ENCODE measurements around the gene MMGT1.

The MMGT1 gene

DNA sequence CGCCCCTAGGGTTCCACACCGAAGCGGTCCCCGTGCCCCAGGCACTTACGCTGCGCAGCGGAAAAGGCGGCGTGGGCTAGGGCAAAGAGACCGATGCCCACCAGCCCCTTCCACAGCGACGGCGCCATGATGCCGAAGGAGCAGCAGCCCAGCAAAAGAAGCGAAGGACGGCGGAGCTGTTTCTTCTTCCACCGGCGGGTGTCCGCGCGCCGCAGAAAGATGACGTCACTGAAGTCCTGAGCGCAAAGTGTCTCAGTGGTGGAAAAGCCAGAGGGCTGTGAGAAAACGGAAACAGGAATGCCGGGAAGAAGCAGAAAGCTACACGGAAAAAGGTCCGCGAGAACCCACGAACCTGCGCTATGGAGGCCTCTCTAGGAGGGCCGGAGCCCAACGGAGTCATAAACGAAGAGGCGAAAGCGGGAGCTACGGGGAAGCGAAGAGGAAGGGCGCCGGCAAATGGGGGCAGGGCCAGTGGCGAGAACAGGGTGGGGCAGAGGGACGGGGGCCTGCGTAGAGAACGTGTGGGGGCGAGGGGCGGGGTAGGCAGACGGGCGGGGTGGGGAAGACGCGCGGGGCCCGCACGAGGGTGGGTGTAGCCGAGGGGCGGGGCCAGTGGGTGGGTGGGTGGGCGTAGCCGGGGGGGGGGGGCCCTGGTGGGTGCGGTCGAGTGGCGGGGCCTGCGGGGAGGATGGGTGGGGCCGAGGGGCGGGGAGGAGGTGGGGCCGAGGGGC is at the start of gene MMGT1:
Gene MMGT1 (minus strand): TSS at position 441 of the 731 bp plus-strand sequence. CDS start 313 bp downstream, at position 128.
- no peak for FAIRE-seq

DNA sequence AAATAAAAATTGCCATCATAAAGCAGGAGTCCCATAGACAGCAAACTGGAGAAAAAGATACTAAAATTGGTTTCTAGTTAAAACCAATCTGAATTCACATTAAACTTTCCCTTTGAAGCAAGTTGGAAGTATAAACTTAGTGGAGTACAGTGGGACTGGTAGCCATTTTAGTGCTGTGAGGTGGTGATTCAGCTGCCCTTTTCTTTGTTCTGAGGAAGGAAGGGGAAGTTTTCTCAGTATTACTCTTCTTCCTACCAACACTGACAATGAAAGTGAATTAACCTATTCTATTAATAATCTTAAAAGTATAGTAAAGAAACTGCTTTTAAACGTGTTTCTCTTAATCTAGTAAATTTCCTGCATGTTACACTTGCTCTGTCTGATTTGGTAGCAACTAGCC is 48.1 kb upstream of the MMGT1 start:
- no peak for FAIRE-seq

DNA sequence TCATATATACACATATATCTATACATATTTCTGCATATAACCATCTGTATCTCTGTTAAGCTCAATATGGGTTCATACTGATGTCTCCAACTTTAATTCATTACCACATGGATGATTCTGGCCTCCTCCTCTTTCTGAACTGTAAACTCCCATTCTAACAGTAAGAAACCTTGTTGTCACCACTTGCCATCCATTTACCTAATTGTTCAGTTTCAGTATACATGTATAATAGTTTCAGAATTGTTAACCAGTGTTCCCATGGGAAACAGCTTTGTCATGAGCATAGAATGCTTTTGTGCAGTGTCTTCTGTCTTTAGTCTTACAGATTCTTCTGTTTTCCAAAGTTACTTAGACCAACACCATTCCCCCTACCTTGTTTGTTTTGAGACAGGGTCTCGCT is 47.4 kb upstream of the MMGT1 start:
- no peak for FAIRE-seq

DNA sequence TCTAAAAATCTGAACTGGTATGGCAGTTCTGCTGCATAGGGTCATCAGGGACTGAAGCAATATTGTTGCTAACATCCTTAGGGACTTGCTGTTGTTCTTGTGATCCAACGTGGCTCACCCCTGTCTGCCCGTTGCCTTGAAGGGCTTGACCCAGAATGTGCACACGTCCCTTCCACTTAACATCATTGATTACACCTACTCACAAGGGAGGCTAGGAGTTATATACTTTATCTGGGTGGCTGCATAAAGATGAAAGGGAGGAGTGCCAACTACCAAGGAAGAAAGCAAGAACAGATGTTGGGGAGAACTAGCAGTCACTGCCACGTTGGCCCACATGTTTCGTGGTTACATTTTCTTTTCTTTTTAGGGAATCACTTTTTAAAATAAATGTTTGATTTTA is 45.4 kb upstream of the MMGT1 start:
- no peak for FAIRE-seq

DNA sequence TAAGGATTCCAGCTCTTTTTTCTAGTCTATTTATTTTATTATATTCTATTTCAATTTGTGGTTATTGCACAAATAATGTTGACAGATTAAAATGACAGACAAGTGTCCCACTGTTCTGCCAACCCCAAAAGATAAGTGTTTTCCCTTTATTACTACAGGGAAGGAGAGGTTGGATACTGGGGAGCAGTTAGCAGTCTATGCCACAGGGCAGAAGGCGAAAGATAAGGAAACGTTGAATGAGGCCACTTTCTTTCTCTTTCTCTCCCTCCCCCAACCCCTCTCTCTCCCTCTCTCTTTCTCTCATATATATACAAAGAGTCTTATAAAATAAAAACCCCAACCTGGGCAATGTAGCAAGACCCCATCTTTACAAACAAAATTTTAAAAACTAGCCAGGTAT is 43.1 kb upstream of the MMGT1 start:
- FAIRE-seq = no peak

DNA sequence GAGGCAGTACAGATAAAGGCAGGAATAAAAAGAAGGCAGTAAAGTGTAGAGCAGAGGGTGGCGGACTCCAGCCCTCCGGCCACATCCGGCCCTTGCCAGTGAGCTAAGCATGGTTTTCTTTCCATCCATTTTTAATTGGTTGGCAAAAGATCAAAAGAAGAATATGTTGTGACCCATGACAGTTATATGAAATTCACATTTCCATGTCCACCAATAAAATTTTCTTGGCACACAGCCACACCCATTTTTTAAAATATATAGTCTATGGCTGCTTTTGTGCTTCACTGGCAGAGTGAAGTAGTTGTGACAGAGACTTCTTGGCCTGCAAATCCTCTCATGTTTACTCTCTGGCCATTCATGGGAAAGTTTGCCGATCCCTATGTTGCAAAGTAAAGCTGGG is 41.2 kb upstream of the MMGT1 start:
- no peak for FAIRE-seq

DNA sequence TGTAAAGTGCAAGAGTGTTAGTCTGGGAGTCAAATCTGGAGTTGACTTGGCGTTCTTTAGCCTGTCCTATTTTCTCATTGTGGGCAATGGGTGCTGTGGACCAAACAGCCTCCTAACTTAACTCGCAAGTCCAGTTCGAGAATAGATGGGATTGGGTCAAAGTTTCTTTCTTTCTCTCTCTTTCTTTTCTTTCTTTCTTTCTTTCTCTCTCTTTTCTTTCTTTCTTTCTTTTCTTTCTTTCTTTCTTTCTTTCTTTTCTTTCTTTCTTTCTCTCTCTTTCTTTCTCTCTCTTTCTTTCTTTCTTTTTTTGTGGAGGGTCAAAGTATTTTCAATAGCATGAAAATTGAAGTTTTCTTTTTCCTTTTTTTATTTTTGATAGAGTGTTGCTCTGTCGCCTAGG is 14.5 kb upstream of the MMGT1 start:
- FAIRE-seq = no peak

DNA sequence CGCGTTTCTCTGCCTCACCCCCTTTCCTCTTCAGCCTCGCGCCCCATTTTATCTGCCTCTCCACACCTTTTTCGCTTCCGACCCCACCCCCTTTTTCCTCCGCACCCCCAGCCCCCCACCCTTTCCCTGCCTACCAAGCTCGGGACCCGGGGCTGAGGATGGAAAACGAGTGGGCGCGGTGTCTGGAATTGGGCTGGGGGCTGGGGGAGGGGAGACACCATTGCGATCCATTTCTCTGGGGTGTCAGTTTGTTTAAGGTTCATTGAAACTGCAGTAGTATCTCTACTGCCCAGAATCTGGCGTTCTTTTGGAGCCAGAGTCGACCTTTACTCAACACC is 12.2 kb upstream of the MMGT1 start:
- FAIRE-seq = no peak

DNA sequence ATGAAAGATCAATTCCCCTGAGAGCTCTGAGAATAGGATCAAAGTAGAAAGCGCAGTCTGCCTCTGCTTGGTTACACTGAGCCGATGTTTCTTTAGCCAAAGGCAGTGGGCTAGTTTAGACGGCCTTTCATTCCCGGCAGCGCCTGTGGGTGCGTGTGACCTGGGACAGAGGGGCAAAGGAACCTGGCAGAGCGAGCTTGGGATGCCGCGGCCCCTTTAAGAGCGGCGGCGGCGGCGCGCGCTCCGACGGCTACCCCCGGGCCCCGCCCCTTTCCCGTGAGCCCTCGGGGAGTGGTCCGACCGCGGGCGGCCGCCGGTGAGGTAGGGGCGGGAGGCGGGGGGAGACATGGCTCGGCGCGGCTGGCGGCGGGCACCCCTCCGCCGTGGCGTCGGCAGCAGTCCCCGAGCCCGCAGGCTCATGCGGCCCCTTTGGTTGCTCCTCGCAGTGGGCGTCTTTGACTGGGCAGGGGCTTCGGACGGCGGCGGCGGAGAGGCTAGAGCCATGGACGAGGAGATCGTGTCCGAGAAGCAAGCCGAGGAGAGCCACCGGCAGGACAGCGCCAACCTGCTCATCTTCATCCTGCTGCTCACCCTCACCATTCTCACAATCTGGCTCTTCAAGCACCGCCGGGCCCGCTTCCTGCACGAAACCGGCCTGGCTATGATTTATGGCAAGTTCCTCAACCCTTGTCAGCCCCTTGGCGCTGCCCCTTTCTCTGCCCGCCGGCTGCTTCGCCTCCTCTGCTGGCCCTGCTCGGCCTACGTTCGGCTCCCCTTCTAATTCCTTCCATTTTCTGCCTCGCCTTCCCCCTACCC is 11.6 kb upstream of the MMGT1 start, which contains the start of gene SLC9A6:
Gene SLC9A6 (plus strand): TSS at position 279 of the 816 bp plus-strand sequence. CDS start 224 bp downstream, at position 503.
- no peak for FAIRE-seq

DNA sequence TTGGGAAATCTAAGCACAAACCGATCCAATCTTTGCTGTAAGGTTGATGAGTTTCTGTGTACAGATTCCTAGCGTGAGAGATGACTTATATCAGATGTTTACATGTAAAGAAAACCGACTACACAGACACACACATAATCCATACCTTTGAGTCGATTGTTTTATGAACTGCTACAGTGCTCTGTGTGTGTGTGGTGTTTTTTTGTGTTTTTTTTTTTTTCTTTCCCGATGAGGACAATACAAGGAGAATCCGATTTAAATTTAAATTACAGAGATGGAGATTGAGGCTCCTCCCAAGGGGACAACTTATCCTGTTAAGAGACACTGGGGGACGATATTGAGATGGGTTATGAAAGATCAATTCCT is 11.0 kb upstream of the MMGT1 start:
- FAIRE-seq = peak; percentile 90

DNA sequence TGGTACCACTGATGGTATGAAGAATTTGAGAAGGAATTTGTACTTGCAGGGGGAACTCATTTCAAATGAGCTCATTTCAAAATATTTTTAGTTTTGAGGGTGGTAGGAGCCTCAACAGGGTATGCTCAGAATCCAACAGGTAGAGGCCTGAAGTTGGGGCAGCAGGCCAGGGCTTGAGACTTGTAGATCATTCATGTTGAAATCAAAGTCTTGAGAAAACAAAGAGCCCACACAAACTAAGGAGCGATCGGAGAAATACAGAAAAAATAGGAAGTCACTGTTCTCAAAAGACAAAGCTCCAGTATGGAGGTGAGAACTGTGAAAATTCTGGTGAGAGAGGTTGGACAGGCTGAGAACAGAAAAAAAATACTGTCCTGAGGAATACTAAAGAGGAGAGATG is 10.5 kb upstream of the MMGT1 start:
- no peak for FAIRE-seq

DNA sequence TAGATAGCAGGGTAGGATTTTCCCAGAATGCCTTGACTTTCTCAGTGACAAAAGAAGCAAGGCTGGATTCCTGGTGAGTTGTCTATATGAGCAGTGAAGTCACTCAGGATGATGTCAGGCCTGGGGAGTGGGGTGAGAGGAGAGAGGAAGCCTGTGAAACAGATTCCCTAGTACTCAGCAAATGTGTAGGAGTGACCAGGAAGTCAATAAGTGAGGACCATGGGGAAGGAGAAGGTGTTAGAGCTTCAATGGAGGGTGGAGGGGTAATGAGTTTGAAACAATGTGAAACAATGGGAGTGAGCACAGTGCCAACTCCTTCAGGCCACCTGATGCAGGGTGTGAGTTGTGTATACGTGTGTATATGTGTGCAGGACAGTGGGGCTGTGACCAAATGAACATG is 9.1 kb upstream of the MMGT1 start:
- FAIRE-seq = no peak

DNA sequence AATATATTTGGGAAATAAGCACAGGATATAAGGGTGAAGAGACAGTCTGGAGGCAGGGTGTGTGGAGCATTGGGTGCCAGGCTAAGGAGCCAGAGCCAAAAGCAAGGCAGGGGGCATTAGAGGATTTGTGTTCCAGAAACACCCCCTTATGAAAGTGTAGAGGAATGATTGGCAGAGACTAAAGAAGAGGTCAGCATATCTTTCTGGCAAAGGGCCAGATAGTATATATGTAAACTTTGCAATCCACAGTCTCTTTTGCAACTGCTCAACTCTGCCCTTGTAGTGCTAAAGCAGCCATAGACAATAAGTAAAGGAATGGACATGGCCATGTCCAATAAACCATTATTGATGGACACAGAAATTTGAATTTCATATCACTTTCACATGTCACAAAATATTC is 7.9 kb upstream of the MMGT1 start:
- no peak for FAIRE-seq

DNA sequence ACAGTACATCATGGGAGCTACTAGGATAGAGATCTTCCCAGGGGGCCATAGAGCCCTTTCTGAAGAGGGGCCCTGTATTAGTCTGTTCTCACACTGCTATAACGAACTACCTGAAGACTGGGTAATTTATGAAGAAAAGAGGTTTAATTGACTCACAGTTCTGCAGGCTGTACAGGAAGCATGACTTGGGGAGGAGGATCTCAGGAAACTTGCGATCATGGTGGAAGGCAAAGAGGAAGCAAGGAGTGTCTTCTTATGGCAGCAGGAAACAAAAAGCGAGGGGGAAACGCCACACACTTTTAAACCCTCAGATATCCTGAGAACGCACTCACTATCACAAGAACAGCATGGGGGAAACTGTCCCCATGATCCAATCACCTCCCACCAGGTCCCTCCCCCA is 7.2 kb upstream of the MMGT1 start:
- no peak for FAIRE-seq

DNA sequence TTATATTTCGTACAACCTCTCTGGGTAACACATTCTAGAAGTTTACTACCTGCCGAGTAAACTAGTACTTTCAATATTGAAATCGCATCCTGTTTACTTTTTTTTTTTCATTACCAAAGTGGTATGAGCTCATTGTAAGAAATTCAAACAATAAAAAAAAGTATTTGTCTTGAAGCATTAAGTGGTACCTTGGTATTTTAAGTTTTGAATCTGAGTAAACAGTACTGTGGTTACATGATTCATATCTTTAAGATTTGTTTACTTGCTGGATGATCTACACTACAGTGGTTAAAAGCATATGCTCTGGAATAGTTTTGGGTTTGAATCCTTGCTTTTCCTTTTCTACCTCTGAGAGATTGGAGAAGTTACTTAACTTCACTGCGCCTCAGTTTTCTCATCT is 3.8 kb upstream of the MMGT1 start:
- FAIRE-seq = no peak

DNA sequence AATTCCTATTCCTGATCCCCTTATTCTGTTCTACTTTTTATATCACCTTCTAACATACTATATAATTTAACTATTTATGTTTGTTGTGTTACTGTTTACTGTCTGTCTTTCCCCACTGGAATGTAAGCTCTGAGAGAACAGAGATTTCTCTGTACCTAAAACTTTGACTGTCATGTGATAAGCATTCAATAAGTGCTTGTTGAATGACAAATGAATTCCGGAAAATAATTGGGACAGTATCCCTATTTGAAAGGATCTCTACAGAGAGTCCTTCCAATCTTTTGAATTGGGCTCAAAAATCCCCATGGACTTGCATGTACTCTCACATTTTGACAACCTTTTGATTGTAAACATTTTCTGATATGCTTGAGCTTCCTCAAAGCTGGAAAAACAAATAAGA is 1.6 kb upstream of the MMGT1 start:
- no peak for FAIRE-seq

DNA sequence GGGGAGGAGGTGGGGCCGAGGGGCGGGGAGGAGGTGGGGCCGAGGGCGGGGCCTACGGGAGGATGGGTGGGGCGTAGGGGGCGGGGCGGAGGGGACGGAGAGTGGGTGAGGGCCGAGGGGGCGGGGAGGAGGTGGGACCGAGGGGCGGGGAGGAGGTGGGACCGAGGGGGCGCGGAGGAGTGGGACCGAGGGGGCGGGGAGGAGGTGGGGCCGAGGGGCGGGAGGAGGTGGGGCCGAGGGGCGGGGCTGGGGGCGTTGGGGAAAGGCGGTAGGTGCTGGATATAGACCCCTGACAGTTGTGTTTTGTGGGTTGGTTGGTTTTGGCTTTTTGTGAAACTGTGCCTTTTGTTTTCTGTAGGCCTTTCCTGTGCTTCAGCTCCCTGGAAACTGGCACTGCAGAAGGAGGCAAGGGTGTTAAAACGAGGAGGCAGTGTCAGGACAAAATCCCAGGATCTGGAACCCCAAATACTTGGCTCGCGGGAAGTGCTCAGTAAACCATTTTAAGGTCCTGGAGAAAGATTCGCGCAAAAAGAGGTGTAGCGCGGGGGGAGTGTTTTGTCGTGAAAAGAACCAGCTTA is 580 bp upstream of the MMGT1 start:
- FAIRE-seq = no peak

DNA sequence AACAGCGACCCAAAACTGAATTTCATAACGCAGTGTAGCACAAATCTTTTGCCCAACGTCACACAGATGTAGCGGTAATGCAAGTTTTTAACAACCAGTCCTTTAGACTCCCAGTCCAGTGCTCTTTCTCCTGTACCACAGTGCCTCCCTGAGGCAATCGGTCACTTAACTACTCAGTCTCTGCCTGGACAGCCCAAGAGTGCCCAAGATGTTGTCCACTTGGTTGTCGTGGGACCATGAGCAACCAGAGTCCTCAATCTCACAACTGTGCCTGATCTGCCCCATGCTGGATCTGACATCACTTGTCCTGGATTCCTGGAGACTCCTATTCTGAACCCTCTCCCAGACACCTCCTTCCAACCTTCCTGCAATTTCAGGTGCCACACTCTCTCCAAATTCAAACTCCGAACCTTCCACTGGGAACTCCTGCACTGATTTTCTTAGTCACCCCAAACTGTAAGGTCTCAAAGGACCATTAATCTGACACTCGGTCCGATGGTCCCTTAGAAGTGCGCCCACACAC is 702 bp downstream of the MMGT1 start:
- FAIRE-seq = no peak

DNA sequence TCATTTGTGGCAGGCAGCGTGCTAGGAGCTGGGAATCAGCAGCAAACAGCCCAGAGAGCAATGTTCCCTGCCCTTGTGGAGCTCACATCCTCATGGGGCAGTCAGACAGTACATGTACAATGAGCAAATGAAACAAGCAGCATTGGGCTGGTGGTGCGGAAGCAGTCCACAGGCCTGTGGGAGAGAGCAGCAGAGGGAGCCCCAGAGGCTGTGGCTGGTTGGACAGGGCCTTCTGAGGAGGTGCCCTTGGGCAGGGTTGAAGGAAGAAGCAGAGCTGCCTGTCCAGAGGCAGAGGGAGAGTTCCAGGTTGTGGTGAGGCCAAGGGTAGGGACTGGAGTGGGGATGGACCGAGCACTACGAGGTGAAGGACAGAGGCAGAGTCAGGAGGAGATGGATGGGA is 22.5 kb downstream of the MMGT1 start:
- FAIRE-seq = no peak

DNA sequence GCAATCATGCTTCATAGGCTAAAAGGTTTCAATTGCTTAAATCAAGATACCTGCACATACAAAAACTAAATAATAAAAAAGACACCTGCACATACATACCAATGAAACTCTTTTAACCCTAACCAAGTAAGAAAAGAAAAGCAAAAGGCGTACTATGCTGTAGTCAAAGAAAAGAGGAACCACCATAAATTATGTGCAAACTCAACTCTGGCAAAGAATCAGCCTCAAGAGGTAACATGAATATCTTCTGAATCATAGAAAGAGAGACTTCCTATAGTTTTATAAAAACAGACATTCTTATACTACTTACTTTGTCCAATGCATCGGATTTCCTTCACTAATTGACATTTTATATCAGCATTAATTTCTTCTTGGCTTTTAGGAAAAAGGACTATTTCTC is 29.3 kb downstream of the MMGT1 start:
- peak; percentile 13 for FAIRE-seq

DNA sequence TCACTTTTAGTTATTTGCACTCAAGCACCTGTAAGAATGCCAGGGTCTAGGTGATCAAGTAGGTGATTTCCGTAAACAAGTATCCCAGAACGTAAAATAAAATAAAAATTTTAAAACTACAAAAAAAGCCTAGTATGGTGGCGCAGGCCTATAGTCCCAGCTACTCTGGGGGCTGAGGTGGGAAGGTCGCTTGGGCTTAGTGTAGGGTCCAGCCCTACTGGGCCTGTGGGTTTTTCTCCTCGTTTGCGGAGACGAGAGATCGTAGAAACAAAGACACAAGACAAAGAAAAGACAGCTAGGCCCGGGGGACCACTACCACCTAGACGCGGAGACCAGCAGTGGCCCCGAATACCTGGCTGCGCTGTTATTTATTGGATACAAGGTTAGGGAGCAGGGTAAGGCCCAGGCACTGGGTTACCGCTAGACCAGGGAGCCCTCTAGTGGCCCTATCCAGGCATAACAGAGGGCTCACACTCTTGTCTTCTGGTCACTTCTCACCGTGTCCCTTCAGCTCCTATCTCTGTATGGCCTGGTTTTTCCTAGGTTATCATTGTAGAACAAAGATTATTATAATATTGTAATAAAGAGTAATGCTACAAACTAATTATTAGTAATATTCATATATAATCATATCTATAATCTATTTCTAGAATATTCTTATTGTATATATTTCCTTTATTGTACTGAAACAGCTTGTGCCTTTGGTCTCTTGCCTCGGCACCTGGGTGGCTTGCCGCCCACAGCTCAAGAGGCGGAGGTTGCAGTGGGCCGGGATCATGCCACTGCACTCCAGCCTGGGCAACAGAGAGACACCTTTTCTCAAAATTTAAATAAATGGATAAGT is 41.9 kb downstream of the MMGT1 start:
- FAIRE-seq = no peak

DNA sequence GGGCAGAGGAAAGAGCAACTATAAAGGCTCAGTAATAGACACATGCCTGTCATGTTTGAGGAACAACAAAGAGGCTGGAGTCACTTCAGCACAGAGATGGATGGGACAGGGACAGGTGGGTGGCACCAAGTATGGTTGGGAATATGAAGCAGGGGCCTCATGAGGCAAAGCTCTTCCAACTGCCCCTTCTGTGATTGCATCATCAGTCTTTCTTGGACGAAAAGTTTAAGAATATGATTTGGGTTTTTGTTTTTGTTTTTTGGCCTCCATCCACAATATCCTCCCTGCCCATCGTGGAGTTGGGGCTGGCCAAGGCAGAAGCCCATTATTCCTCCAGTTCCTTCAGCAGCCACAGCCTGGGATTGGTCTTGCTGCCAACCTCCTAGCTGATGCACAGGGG is 45.9 kb downstream of the MMGT1 start:
- no peak for FAIRE-seq

DNA sequence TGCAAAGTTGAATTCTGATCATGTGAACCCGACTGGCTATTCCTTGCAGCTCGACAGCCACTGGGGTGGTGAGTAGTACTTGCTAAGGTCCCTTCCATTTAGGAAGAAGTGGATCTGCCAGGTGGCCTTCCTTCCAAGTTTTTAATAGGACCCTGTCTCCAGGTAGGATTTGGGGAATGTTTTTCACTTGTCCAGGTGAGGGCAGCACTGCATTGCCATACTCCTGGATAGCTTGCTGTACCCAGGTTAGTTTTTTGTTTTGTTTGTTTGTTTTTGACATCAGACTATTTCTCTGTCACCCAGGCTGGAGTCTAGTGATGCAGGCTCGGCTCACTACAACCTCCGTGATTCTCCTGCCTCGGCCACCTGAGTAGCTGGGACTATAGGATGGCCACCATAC is 50.4 kb downstream of the MMGT1 start:
- no peak for FAIRE-seq

Measured in islet of Langerhans (tissue), 1 donor.